ENCODE measurements around the gene CEP19.

DNA sequence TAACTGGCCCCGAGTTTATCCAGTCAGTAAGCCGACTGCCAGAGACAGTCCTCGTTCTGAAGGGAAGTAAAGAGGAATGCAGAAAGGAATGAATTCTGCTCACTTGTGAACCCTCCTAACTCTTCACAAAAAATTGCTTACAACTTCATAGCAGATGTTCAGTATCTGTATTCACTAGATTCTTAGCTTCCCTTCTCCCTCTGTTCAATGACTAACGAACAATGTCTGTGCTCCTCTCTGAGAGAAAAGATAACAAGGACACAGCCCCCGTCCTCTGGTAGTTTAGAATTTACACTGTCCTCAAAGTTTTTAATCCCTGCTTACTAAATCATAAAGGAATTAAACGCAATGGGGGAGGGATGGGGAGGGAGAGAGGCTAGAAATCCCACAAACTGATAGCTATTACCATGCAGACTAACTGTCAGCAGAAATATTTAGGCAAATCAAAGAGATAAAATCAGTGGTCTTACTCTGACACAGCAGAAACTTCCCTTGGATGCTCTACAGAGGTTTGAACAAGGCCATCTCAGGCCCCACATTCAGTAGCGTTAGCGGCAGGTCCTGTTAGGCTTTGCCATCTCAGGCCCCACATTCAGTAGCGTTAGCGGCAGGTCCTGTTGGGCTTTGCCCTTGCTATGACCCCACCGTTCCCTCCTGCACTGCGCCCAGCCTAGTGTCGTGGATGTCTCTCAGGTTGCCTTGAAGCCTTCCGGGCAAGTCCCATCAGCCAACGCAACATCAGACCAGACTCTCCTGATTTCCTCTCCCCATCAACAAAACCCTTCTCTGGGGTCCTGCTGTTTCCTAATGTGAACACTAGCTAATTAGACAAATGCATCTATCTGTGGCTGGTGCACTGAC, 49.1 kb downstream of the CEP19 start:
- no peak for TF ChIP-seq CTCF (IDR thresholded peaks at IDR 0.05; ENCODE audit: control extremely low read depth in 1 of 3, insufficient read depth in 1 of 3, low read depth in 1 of 3, low read length in 3 of 3)
- no peak for TF ChIP-seq CHD2 (IDR thresholded peaks at IDR 0.05; ENCODE audit: low read length)
- TF ChIP-seq GTF2F1 (IDR thresholded peaks at IDR 0.05; ENCODE audit: borderline replicate concordance, low read depth, low read length): no peak
- TF ChIP-seq CEBPB (IDR thresholded peaks at IDR 0.05; ENCODE audit: low read depth, low read length): no peak
- no peak for TF ChIP-seq TBP (IDR thresholded peaks at IDR 0.05; ENCODE audit: low read depth, low read length)
- no peak for TF ChIP-seq POLR2A (IDR thresholded peaks at IDR 0.05; ENCODE audit: control extremely low read depth in 1 of 2, low read depth in 2 of 2, low read length in 2 of 2)
- no peak for TF ChIP-seq EP300 (IDR thresholded peaks at IDR 0.05; ENCODE audit: borderline replicate concordance in 1 of 2, low read depth in 2 of 2, low read length in 2 of 2)
